Large intestine (tissue), 3 donors: ENCODE data around the gene PTPRN2. TPM values are rescaled to one million over a fixed set of nuclear protein-coding genes. Genes with fewer than 3 reads are reported as not detected.
"Not testable (repeated sequence)": the region's sequence is repeated elsewhere in the genome, so short reads cannot be mapped to it uniquely, and the experiment has no call there.

ENCODE experiments used
- DNase-seq, 2 donors: peaks; one replicate each; pipeline versions ENCODE4 v3.0.0 to v3.0.0-alpha.2; 2013
- H3K27ac ChIP-seq: one replicate; pipeline ENCODE4 v1.5.1; 2013; ENCODE audit warnings: low read length
- H3K27me3 ChIP-seq: 2 replicates; pipeline ENCODE4 v1.6.1; 2013; ENCODE audit warnings: low read length; ENCODE audit not compliant: control insufficient read depth, insufficient read depth
- H3K36me3 ChIP-seq: 2 replicates; pipeline ENCODE4 v1.6.1; 2013; ENCODE audit warnings: low read length; ENCODE audit not compliant: control insufficient read depth, insufficient read depth
- H3K4me1 ChIP-seq: one replicate; pipeline ENCODE4 v1.6.1; 2013; ENCODE audit warnings: low read length; ENCODE audit not compliant: control insufficient read depth, insufficient read depth
- H3K4me3 ChIP-seq: one replicate; pipeline ENCODE4 v1.5.1; 2013; ENCODE audit warnings: low read length
- H3K9me3 ChIP-seq: one replicate; pipeline ENCODE4 v1.6.1; 2013; ENCODE audit warnings: mild to moderate bottlenecking, low read depth, low read length, moderate library complexity; ENCODE audit not compliant: control insufficient read depth
- WGBS: methylation state at CpG from one replicate; pipeline ENCODE4 v1.1.5; 2013; ENCODE audit warnings: low lambda C conversion rate; ENCODE audit not compliant: insufficient coverage; 5-methylcytosine and 5-hydroxymethylcytosine counted together
- polyA plus RNA-seq: library from polyadenylated mRNA; unstranded; fragments of 120-200 nt; gene quantifications from one replicate; pipeline ENCODE4 v1.2.1, GENCODE V29; 2013

The PTPRN2 gene
- polyA plus RNA-seq, 1 donor: 13.4 TPM

DNA sequence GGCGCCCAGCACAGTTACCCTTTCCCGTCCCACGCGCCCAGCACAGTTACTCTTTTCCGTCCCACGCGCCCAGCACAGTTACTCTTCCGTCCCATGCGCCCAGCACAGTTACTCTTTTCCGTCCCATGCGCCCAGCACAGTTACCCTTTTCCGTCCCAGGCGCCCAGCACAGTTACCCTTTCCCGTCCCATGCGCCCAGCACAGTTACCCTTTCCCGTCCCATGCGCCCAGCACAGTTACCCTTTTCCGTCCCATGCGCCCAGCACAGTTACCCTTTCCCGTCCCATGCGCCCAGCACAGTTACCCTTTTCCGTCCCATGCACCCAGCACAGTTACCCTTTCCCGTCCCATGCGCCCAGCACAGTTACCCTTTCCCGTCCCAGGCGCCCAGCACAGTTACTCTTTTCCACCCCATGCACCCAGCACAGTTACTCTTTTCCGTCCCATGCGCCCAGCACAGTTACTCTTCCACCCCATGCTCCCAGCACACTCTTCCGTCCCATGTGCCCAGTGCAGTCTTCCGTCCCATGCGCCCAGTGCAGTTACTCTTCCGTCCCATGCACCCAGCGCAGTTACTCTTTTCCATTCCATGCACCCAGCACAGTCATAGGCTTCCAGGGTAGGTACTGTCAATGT lies 853.7 kb downstream of the PTPRN2 start:
- H3K27me3 ChIP-seq, DNase-seq, H3K4me3 ChIP-seq, H3K4me1 ChIP-seq, H3K36me3 ChIP-seq, H3K9me3 ChIP-seq, H3K27ac ChIP-seq: not testable (repeated sequence)
- 83% methylated on average over 4 of the region's 33 CpGs for WGBS

DNA sequence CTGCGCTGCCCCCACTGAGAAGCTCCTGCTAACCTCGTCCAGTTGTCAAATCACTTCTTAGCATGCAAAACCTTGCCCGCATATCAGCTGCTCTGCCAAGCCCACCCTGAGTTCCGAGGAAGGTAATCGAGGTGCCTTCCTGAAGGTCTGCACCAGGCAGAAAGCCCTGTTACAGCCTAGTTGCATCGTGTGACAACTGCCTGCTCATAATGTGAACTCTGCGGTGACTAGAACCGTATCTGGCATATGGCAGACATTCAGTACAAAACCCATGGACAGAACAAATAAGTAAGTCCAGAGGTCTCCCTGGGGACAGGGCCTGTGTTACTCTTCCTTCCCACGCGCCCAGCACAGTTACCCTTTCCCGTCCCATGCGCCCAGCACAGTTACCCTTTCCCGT lies 856.5 kb downstream of the PTPRN2 start:
- H3K9me3 ChIP-seq: no peaks in the 10 kb centered on the region
- H3K4me3 ChIP-seq: no peak overlapping the region
- WGBS: no CpG with 5 or more reads among the region's 13 CpGs
- no peak overlapping the region for H3K27ac ChIP-seq
- H3K4me1 ChIP-seq: no peaks in the 10 kb centered on the region
- H3K36me3 ChIP-seq: no peaks in the 10 kb centered on the region
- H3K27me3 ChIP-seq: no peaks in the 10 kb centered on the region
- DNase-seq: no peak

- Histone ChIP-seq H3K36me3 (no peaks in the 10 kb centered on the region), H3K4me3 (no peak overlapping the region), H3K27me3 (no peaks in the 10 kb centered on the region), H3K27ac (no peak overlapping the region), H3K9me3 (no peaks in the 10 kb centered on the region), H3K4me1 (no peaks in the 10 kb centered on the region)
- WGBS: no CpG with 5 or more reads among the region's 15 CpGs
- DNase-seq: no peak
Observed at GRCh38 chr7:157730614-157731013, 857.0 kb downstream of the PTPRN2 start.

DNA sequence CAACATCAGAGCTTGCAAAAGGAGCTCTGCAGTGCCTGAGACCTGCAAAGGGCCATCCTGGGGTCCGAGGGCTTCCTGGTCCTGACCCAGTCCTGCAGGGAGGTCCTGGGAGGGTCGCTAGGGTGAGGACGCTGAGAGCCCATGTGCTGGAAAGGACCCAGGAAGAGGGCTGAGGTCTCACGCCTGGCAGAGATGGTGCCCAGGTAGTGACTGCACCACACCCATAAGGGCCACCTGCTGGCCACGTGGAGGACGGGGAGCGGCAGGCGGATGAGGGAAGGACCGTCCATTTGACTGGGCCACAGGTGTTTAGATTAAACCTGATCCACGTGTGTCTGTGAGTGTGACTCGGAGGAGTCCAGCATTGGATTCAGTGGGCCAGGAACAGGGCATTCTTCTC lies 858.1 kb downstream of the PTPRN2 start:
- no peaks in the 10 kb centered on the region for H3K27me3 ChIP-seq
- H3K4me3 ChIP-seq: no peak overlapping the region
- DNase-seq: no peak
- WGBS: no CpG with 5 or more reads among the region's 11 CpGs
- H3K36me3 ChIP-seq: no peaks in the 10 kb centered on the region
- no peaks in the 10 kb centered on the region for H3K9me3 ChIP-seq
- H3K27ac ChIP-seq: no peak overlapping the region
- no peaks in the 10 kb centered on the region for H3K4me1 ChIP-seq

- no CpG with 5 or more reads among the region's 21 CpGs for WGBS
- no peaks in the 10 kb centered on the region for H3K27me3 ChIP-seq
- H3K36me3 ChIP-seq: no peaks in the 10 kb centered on the region
- H3K27ac ChIP-seq: no peak overlapping the region
- H3K4me3 ChIP-seq: no peak overlapping the region
- no peaks in the 10 kb centered on the region for H3K4me1 ChIP-seq
- no peak for DNase-seq
- H3K9me3 ChIP-seq: no peaks in the 10 kb centered on the region
Observed at GRCh38 chr7:157727964-157728615, 859.5 kb downstream of the PTPRN2 start.

DNA sequence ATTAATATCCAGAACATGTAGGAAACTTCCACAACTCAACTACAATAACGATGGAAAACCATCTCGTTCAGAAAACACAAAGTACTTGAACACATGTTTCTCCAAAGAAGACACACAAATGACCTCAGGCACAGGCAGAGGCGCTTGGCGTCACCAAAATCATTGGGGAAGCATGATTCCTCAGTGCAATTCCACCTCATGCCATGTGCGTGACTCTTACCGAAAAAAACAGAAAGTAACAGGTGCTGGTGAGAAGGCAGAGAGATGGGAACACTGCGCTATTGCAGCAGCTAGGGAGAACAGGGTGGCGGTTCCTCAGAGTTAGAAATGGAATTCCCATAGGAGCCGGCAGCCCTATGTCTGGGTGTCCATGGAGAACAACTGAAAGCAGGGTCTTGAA lies 860.9 kb downstream of the PTPRN2 start:
- H3K4me3 ChIP-seq: no peak overlapping the region
- WGBS: no CpG with 5 or more reads among the region's 9 CpGs
- H3K9me3 ChIP-seq: no peaks in the 10 kb centered on the region
- no peak overlapping the region for H3K27ac ChIP-seq
- H3K4me1 ChIP-seq: no peaks in the 10 kb centered on the region
- no peaks in the 10 kb centered on the region for H3K36me3 ChIP-seq
- no peak for DNase-seq
- H3K27me3 ChIP-seq: no peaks in the 10 kb centered on the region

- H3K4me3 ChIP-seq, H3K9me3 ChIP-seq, H3K4me1 ChIP-seq, H3K27me3 ChIP-seq, H3K27ac ChIP-seq, H3K36me3 ChIP-seq, DNase-seq: not testable (repeated sequence)
- no CpG with 5 or more reads among the region's 10 CpGs for WGBS
Observed at GRCh38 chr7:157725312-157725711, 862.3 kb downstream of the PTPRN2 start.

GRCh38 chr7:157723205-157723604 lies 864.4 kb downstream of the PTPRN2 start:
- no peaks in the 10 kb centered on the region for H3K36me3 ChIP-seq
- no peak for DNase-seq
- H3K27ac ChIP-seq: no peak overlapping the region
- H3K4me3 ChIP-seq: no peak overlapping the region
- WGBS: no CpG with 5 or more reads among the region's 10 CpGs
- no peaks in the 10 kb centered on the region for H3K27me3 ChIP-seq
- no peaks in the 10 kb centered on the region for H3K4me1 ChIP-seq
- H3K9me3 ChIP-seq: no peaks in the 10 kb centered on the region

DNA sequence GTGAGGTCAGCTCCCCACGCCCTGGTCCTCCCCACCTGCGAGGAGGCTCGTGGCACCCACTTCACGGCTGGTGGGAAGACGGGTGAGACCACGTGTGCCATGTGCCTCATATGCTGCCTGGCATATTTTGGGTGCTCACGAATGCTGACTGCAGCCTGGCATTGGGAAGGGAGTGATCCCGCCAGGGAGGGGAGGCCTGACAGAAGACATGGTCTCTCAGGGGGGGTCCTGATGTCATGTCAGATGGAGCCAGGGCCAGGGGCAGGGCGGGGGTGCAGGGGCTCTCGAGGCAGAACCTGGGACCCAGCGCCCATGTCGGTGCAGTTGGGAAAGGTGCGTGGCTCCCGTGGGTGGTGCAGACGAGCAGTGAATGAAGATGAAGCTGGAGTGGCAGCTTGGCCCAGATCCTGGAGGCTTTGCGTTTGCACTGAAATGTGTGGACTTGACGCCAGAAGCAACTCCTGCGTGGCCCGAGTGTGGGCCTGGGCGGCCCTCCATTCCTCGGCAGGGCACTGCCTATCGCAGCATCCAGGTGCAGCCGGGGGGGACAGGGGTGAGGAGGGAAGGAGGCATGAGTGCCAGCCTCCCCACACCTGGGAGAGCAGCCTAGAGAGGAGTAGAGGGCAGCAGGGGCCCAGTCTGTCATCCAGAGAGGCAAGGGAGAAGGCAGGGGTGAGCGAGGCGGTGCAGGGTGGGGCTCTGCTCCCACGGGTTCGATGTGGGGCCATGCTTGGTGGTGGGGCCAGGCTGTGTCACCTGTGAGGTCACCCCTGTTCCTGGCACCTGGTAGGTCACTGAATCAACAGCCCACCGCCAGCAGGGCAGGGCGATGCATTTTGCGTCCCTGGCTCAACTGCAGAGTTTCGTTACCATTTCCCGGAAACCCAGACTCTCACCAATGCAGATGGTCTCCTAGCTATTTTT lies 865.2 kb downstream of the PTPRN2 start:
- Histone ChIP-seq H3K4me1 (no peaks in the 10 kb centered on the region), H3K4me3 (no peak overlapping the region), H3K27ac (no peak overlapping the region), H3K36me3 (no peaks in the 10 kb centered on the region), H3K27me3 (no peaks in the 10 kb centered on the region), H3K9me3 (peaks cover 3% of the 10 kb centered on the region)
- no CpG with 5 or more reads among the region's 32 CpGs for WGBS
- DNase-seq: no peak

DNA sequence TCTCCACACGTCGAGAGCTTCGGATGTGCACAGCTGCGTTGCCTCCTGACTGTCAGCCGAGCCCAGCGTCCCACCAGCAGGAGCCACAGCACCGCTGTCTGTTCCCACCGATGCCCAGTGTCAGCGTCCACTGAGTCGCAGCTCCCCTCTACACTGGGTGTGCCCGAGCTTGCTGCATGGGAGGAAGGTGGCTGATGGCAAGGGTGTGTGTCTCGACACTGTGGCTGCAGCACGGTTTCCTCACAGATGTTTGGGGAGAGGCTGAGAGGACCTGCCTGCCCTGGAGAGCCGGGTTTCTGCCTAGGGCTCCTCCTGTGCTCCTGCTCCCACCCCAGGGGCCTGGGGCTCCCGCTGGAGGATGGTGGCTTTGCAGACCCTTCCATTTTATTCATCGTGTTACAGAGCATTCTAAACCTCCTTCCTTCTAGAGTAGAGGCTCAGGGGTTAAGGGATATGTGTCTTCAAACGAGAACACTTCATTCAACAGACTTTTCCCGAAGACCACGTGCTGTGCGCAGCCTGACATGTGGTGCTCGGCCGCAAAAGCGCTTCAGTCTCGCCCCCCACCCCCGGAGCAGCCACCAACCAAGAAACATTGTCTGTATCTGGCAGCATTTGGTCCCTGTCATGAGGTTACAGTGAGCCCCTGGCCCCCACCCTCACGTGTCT lies 866.0 kb downstream of the PTPRN2 start:
- Histone ChIP-seq H3K4me1 (no peaks in the 10 kb centered on the region), H3K4me3 (no peak overlapping the region), H3K36me3 (no peaks in the 10 kb centered on the region), H3K27me3 (no peaks in the 10 kb centered on the region), H3K9me3 (peaks cover 4% of the 10 kb centered on the region), H3K27ac (no peak overlapping the region)
- no CpG with 5 or more reads among the region's 26 CpGs for WGBS
- no peak for DNase-seq
